VCaP (cell line): ENCODE measurements around the gene TNNT1.

Experiments used
- H3K27ac ChIP-seq: fragments of 450-650 bp; 2 replicates; pipeline ENCODE4 v1.5.1; 2017
- CTCF ChIP-seq: fragments of 450-650 bp; conservative IDR thresholded peaks from 2 replicates; pipeline ENCODE4 v1.5.1; 2017; ENCODE audit warnings: mild to moderate bottlenecking, moderate library complexity

Gene TNNT1

GRCh38 chr19:55186080-55186479 is 37.1 kb upstream of the TNNT1 start:
- no peak for TF ChIP-seq CTCF
- no peak overlapping the region for H3K27ac ChIP-seq

GRCh38 chr19:55181740-55182139 is 32.7 kb upstream of the TNNT1 start:
- TF ChIP-seq CTCF, result no peak
- H3K27ac ChIP-seq, result no peak overlapping the region

- H3K27ac ChIP-seq, result peak within 1 kb of the TSS; percentile 33; the same call in 1 of the 2 replicates
- TF ChIP-seq CTCF, result no peak
These were observed 30.8 kb upstream of the TNNT1 start, which contains the start of gene SYT5 for GRCh38 chr19:55179606-55180484. Gene SYT5, minus strand, starts transcription at chr19:55180289. Its CDS starts 1,248 bp downstream, at chr19:55179041.

GRCh38 chr19:55178781-55179599 is 30.0 kb upstream of the TNNT1 start:
- TF ChIP-seq CTCF, result no peak
- peak overlapping the region; percentile 33; the same call in 1 of the 2 replicates for H3K27ac ChIP-seq

DNA sequence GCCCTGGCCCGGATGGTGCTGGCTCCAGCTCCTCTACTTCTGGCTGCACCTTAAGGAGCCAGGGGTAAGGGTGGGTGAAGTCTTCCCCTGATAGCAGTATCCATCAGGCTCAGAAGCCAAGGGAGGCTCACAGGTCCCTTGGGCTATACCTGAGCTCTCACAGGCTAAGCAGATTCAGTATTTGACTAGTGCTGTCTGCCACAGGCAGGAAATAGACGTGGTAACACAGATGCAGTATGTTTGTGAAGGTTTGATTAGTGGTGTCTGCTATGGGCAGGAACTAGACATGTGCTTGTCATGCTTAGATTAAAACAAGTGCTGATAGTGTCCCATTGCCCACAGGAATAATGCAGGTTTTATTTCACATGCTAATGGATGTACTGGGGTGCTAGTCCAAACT is 27.1 kb upstream of the TNNT1 start:
- no peak overlapping the region for H3K27ac ChIP-seq
- no peak for TF ChIP-seq CTCF

- TF ChIP-seq CTCF, result no peak
- no peak overlapping the region for H3K27ac ChIP-seq
These were observed 26.3 kb upstream of the TNNT1 start for GRCh38 chr19:55175117-55175867.
